Stimulated activated CD8-positive, alpha-beta memory T cell treated with anti-CD3 and anti-CD28 coated beads, Interleukin-15, amount 100 ng/mL, for 24 hours (primary cell): ENCODE measurements around the gene SART1.

Experiments
- DNase-seq: peaks from one replicate; pipeline ENCODE4 v3.0.0-alpha.2; 2020; ENCODE audit warnings: low read depth

Gene SART1

GRCh38 chr11:65961267-65962140 lies at the start of gene SART1:
Gene SART1, plus strand, starts transcription at chr11:65961734. Its CDS starts 47 bp downstream, at chr11:65961781.
- DNase-seq: peak; percentile 86

GRCh38 chr11:65912845-65913244 lies 48.7 kb upstream of the SART1 start:
- no peak for DNase-seq

- DNase-seq: no peak
Observed at GRCh38 chr11:65915101-65915820, 46.3 kb upstream of the SART1 start.

- no peak for DNase-seq
Observed at GRCh38 chr11:65915821-65916251, 45.7 kb upstream of the SART1 start.

- DNase-seq: no peak
Observed at GRCh38 chr11:65916391-65916790, 45.1 kb upstream of the SART1 start.

DNA sequence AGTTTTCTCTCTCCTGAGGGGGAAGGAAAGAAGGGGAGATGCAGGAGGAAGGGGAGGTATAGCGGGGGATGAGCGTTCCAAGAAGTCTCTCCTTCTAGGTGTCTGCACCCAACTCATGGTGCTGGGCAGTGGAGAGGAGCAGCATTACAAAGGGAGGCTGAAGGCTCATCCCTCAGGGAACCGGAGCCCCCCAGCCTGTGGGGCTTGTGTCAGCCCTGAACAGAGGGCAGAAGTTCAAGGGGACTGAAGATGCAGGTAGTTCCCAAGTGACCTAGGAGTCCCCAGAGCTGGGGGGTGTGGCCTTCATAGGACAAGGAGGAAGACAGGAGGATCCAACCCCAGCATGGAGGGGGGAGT lies 44.5 kb upstream of the SART1 start:
- no peak for DNase-seq

- no peak for DNase-seq
Observed at GRCh38 chr11:65917434-65918210, 43.9 kb upstream of the SART1 start.

- DNase-seq: no peak
Observed at GRCh38 chr11:65918211-65919140, 43.1 kb upstream of the SART1 start, which contains the start of gene C11orf68. Gene C11orf68, minus strand, starts transcription at chr11:65919062. Its CDS starts 31 bp downstream, at chr11:65919031.

DNA sequence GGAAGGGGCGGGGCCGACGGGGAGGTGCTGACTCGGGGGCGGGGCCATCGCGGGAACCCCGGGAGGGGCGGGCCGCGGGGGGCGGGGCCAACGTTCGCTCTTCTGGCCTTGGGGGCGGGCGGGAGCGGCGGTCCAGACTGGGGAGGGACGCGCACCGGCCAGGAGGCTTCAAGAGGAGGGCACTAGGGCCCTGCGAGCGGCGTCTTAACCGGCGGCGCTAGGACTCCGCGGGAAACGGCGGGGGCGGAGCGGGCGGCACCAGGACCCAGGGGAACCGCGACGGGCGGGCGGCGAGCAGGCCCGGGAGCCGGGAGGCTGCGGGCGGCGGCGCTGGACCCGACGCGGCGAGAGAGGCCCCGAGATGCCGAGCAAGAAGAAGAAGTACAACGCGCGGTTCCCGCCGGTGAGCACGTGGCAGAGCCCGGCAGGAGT lies 42.4 kb upstream of the SART1 start, which contains the start of gene DRAP1:
TSS of gene DRAP1 (plus strand) at position 286 of the 432 bp plus-strand sequence. CDS start at position 362, 76 bp downstream.
- peak; percentile 99 for DNase-seq

DNA sequence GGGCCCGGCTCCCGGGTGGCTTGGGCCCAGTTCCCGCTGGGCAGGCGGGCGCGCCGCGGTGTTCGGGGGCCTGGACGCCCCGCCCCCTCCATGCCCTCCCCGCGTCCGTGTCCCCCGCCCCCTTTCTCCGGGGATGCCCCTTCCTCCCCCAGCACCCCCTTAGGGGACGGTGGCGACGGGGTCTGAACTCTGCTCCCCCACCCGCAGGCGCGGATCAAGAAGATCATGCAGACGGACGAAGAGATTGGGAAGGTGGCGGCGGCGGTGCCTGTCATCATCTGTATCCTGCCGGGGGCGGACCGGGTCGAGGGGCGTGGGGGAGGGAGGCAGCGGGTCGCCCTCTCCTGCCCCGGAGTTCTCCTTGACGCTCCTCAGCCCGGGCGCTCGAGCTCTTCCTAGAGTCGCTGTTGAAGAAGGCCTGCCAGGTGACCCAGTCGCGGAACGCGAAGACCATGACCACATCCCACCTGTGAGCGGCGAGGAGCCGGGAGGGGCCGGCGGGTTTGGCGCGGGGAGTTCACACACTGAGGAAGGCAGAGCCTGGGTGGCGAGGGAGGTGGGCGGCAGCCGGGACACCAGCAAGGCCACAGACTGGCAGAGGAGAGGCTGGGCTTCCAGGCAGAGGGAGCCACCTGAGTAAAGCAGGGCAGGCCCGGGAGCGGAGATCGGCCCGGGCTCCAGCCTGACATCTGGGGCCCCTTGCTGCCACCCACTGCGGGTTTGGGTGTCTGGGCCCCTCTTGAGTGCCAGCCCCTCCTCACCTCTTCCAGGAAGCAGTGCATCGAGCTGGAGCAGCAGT lies 41.8 kb upstream of the SART1 start:
- DNase-seq: no peak

- no peak for DNase-seq
Observed at GRCh38 chr11:65920372-65920802, 41.1 kb upstream of the SART1 start.

DNA sequence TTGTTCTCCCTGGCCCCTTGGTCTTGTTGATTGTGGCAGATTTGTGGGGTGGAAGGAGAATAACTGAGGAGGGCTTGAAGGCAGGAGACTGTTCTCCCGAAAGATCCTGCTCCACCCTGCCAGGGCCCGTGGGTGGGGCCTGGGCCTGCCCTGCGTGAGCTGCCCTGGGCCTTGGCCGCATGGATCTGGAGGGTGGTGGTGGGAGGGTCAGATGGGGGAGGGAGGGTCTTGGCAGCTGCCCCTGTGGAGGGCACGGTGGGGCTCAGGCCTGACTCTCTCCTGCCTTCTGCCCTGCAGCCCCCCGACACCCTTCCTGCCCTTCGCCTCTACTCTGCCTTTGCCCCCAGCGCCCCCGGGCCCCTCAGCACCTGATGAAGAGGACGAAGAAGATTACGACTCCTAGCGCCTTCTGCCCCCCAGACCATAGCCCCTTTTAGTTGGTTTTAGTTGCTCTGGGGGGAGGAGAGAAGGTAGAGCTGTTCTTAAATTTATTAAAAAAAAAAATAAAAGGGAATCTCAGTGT lies 40.4 kb upstream of the SART1 start:
- no peak for DNase-seq

- DNase-seq: no peak
Observed at GRCh38 chr11:65921876-65922275, 39.7 kb upstream of the SART1 start.

GRCh38 chr11:65922565-65922964 lies 39.0 kb upstream of the SART1 start:
- no peak for DNase-seq

DNA sequence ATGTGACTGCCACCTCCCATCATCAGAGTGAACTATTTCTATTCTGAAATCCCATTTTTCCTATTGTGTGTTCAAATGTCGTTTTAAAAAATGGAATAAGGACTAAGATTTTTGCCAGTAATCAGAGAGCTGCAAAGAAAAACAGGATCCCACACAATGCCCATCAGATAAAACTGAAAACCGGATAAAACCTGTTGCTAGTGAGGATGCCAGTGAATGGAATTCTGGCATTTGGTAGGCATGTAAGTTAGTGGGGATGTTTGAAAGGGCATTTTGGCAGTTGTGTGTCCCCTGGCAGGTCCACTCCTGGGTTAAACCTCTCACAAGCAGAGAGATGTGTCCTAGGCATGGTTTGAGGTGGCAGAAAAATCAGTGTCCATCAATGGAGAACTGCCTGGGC lies 36.1 kb upstream of the SART1 start:
- DNase-seq: no peak

- DNase-seq: peak; percentile 19
Observed at GRCh38 chr11:65927904-65928397, 33.6 kb upstream of the SART1 start.

- DNase-seq: no peak
Observed at GRCh38 chr11:65928667-65929066, 32.9 kb upstream of the SART1 start.

DNA sequence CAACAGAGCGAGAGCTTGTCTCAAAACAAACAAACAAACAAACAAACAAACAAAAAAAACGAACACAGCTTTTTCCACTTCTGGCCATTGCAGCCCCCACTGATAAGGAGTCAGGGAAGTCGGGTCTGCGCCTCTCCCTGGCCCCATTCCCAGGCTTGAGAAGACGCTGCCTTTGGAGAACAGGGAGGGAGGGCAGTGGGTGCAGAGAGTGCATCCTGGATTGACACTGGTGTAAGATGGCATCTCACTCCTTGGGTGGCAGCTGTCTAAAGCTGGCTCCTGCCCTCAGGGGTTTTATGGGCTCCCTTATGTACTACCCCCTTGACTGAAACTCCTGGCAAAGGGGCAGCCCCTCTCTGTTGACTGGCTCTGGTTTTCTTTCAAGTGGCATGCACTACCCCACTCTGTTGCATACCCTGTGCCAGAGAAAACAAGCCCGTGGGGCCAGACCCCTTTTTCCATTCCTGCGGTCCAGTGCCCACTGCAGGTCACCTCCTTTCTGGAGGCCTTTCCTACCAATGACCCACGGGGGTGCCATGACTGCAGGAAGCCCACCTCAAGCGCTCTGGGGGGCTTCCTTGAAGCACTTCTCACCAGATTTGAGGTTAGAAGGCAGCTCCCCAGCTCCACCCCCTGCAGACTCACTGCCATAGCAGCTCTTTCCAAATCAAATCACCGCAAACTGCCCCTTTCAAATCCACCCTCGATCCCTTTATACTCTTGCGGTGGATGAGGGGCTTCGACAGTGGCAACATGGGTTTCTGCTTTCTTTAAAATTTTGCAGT lies 29.6 kb upstream of the SART1 start:
- DNase-seq: no peak

- DNase-seq: no peak
Observed at GRCh38 chr11:65932558-65932919, 29.0 kb upstream of the SART1 start.
